ENCODE results near the gene CELA2B.
"Not testable (repeated sequence)": the region's sequence is repeated elsewhere in the genome, so short reads cannot be mapped to it uniquely, and the experiment has no call there.

DNA sequence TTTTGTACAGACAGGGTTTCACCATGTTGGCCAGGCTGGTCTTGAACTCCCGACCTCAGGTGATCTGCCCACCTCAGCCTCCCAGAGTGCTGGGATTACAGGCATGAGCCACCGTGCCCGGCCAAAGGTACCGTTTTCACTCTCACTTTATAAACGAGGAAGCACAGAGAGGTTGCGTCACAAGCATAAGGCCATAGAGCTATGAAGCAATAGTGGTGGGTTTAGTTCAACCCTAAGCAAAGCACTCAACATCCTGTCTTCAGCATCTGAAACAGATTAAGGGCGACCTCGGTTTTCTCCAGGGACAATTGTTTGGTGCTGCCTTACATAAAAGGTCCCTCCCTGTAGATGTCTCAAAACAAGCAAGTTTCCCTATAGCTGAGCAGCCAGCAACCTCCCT, 41.2 kb upstream of the CELA2B start:
- TF ChIP-seq, protein P1, sequence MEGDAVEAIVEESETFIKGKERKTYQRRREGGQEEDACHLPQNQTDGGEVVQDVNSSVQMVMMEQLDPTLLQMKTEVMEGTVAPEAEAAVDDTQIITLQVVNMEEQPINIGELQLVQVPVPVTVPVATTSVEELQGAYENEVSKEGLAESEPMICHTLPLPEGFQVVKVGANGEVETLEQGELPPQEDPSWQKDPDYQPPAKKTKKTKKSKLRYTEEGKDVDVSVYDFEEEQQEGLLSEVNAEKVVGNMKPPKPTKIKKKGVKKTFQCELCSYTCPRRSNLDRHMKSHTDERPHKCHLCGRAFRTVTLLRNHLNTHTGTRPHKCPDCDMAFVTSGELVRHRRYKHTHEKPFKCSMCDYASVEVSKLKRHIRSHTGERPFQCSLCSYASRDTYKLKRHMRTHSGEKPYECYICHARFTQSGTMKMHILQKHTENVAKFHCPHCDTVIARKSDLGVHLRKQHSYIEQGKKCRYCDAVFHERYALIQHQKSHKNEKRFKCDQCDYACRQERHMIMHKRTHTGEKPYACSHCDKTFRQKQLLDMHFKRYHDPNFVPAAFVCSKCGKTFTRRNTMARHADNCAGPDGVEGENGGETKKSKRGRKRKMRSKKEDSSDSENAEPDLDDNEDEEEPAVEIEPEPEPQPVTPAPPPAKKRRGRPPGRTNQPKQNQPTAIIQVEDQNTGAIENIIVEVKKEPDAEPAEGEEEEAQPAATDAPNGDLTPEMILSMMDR (IDR thresholded peaks at IDR 0.05): not testable (repeated sequence)
- TF ChIP-seq POLR2A (IDR thresholded peaks at IDR 0.05): not testable (repeated sequence)
